ENCODE measurements around the gene HOXD12. TPM values are rescaled to one million over a fixed set of nuclear protein-coding genes. Genes with fewer than 3 reads are reported as not detected.

Gene HOXD12
- total RNA-seq, 1 donor from 2014 or later = not detected

DNA sequence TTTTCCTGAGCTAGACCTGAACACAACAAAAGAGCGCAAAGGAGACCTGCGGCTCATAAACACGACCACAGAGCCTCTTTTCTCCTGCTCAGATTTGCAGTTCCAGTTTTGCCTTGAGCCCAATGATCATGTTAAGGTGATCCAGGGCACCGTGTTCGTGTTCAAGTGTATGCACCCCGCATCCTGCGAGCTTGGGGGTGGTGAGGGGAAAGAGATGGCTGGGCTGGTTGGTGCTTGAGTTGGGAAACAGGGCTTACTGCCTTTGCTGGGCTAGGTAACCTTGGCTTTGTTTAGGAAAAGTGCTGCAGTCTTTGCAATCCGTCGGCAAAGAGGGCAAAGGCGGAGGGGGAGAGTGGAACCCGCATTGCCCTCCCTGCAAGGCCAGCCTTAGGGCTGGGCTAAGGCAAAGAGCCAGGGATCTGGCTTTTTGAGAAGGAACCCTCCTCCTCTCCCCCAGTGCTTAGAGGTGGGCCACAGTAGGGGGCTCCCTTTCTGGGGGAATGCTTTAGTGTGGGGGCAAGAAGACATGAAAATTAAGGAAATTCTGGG is 18.3 kb downstream of the HOXD12 start:
- Mint-ChIP-seq H3K4me1 (ENCODE audit: low read depth) (peaks cover 3% of the 10 kb centered on the region), H3K9me3 (ENCODE audit: low read depth) (peaks cover 8% of the 10 kb centered on the region), H3K4me3 (ENCODE audit: unreplicated experiment) (no peak overlapping the region), H3K36me3 (ENCODE audit: low read depth) (peaks cover 4% of the 10 kb centered on the region), H3K27me3 (ENCODE audit: low read depth) (peaks cover 82% of the 10 kb centered on the region), H3K27ac (ENCODE audit: unreplicated experiment) (no peak overlapping the region)
- DNase-seq (ENCODE audit: low spot score) = no peak
- TF ChIP-seq, protein P1, sequence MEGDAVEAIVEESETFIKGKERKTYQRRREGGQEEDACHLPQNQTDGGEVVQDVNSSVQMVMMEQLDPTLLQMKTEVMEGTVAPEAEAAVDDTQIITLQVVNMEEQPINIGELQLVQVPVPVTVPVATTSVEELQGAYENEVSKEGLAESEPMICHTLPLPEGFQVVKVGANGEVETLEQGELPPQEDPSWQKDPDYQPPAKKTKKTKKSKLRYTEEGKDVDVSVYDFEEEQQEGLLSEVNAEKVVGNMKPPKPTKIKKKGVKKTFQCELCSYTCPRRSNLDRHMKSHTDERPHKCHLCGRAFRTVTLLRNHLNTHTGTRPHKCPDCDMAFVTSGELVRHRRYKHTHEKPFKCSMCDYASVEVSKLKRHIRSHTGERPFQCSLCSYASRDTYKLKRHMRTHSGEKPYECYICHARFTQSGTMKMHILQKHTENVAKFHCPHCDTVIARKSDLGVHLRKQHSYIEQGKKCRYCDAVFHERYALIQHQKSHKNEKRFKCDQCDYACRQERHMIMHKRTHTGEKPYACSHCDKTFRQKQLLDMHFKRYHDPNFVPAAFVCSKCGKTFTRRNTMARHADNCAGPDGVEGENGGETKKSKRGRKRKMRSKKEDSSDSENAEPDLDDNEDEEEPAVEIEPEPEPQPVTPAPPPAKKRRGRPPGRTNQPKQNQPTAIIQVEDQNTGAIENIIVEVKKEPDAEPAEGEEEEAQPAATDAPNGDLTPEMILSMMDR (IDR thresholded peaks at IDR 0.05) = no peak

DNA sequence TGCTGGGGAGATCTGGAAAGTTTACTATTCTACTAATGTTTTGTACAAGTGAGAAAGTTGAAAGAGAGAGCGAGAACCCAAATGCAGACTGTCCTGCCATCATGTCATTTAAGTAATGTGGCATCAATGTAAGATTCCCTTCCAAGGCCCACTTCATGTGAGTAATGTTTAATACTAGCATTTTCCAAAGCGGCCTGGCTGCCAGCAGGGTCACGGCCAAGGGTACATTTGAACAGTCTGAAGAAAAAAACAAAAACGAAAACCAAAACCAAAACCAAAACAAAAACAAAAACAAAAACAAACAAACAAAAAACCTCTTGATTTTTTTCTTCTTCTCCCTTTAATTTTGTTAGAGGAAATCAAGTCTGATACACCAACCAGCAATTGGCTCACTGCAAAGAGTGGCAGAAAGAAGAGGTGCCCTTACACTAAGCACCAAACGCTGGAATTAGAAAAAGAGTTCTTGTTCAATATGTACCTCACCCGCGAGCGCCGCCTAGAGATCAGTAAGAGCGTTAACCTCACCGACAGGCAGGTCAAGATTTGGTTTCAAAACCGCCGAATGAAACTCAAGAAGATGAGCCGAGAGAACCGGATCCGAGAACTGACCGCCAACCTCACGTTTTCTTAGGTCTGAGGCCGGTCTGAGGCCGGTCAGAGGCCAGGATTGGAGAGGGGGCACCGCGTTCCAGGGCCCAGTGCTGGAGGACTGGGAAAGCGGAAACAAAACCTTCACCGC is 19.2 kb downstream of the HOXD12 start:
- Mint-ChIP-seq H3K27me3 (ENCODE audit: low read depth) (peaks cover 78% of the 10 kb centered on the region), H3K36me3 (ENCODE audit: low read depth) (peaks cover 5% of the 10 kb centered on the region), H3K27ac (ENCODE audit: unreplicated experiment) (no peak overlapping the region), H3K4me1 (ENCODE audit: low read depth) (peaks cover 5% of the 10 kb centered on the region), H3K4me3 (ENCODE audit: unreplicated experiment) (no peak overlapping the region), H3K9me3 (ENCODE audit: low read depth) (peaks cover 8% of the 10 kb centered on the region)
- DNase-seq (ENCODE audit: low spot score) = no peak
- TF ChIP-seq, protein P1 (IDR thresholded peaks at IDR 0.05) = peak; percentile 53

DNA sequence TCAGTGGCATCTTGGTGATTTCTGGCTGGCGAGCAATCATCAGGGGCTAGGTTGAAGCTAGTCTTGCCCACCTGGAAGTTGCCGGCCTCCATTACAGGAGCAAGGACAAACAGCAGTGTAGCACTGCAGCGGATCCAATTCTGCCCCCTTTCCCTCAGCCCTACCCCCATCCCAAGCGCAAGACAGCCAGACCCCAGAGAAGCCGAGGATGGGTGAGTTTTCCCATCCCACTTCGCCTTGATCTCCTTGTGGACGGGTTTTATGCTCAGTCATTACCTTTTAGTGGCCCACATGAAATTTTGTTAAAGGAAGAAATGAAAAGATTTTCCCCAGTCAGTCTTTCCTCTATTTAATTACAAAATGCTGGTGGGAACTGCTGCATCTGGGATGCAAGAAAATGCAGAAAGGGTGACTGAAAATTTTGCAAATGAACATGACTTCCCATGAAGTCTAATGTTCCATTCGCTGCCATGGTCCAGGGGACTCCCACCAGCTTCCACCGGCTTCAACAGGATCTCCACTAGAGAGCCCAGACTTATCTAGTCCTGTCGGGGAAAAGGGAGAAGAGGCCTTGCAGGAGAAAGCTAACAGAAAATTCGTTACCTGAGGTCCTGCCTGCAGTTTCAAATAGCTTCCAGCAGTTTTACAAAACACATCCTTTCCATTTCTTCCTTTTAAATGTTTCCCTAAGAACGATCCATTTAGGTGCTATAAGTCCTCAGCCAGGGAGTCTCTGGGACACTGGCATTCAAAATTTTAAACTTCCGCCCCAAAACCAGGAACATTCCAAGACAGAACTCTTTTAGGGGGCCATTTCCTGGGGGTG is 21.0 kb downstream of the HOXD12 start:
- TF ChIP-seq, protein P1 (IDR thresholded peaks at IDR 0.05) = no peak
- Mint-ChIP-seq H3K4me3 (ENCODE audit: unreplicated experiment) (no peak overlapping the region), H3K27ac (ENCODE audit: unreplicated experiment) (no peak overlapping the region), H3K27me3 (ENCODE audit: low read depth) (peaks cover 78% of the 10 kb centered on the region), H3K36me3 (ENCODE audit: low read depth) (peaks cover 7% of the 10 kb centered on the region), H3K4me1 (ENCODE audit: low read depth) (peaks cover 7% of the 10 kb centered on the region), H3K9me3 (ENCODE audit: low read depth) (peaks cover 8% of the 10 kb centered on the region)
- DNase-seq (ENCODE audit: low spot score) = no peak

DNA sequence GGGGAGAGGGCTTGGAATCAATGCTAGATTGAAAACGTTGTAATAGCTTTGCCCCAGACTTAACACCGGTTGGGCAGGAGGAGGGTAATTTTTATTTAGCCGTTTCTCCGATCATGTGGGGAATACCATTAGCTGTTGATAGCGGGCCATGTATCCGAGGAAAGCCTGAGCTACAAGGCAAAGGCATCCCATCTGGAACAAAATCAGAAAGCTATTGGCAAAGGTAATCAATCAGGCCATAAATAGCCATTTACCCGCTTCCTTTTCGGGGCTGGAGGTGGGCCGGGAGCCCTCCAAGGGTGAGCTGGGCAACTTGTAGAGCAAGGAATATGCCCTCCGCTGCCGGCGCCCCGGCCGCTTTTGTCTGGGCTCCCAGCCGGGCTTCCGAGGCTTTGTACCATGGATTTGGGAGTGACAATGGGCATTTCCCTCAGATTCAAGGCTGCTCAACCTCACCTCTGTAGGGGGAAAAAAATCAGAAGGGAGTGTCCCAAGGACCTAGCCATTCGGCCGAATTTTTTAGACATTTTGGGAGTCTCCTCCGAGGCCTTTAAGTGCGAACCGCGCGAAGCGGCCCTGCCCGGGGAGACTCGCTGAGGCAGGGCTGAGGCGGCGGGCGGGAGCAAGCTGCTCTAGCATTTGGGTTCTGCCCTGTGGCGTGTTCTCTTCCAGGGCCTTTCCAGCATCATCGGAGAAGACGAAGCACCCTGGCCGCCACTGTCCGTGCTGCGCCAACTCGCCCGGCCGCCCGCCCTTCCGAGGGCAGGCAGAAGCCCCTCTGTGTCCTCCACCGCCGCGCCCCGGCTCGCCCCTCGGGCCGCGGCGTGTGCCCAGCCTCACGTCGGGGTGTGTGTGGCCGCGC is 21.8 kb downstream of the HOXD12 start:
- H3K4me1 Mint-ChIP-seq (ENCODE audit: low read depth) = peaks cover 7% of the 10 kb centered on the region
- no peak overlapping the region for H3K4me3 Mint-ChIP-seq (ENCODE audit: unreplicated experiment)
- no peak for DNase-seq (ENCODE audit: low spot score)
- H3K36me3 Mint-ChIP-seq (ENCODE audit: low read depth) = peaks cover 7% of the 10 kb centered on the region
- TF ChIP-seq, protein P1 (IDR thresholded peaks at IDR 0.05) = no peak
- H3K9me3 Mint-ChIP-seq (ENCODE audit: low read depth) = peaks cover 8% of the 10 kb centered on the region
- no peak overlapping the region for H3K27ac Mint-ChIP-seq (ENCODE audit: unreplicated experiment)
- peaks cover 77% of the 10 kb centered on the region for H3K27me3 Mint-ChIP-seq (ENCODE audit: low read depth)

Data from chondrocyte (in vitro differentiated cells).